ENCODE results near the gene HIBADH. TPM values are rescaled to one million over a fixed set of nuclear protein-coding genes. Genes with fewer than 3 reads are reported as not detected.
"Not testable (repeated sequence)": the region's sequence is repeated elsewhere in the genome, so short reads cannot be mapped to it uniquely, and the experiment has no call there.

HIBADH gene
- total RNA-seq, 3 donors from 2014 or later, result 26.2 to 49.2 (median 30.1) TPM

- no peak for DNase-seq
- peak; percentile 41 for ATAC-seq
Observed at GRCh38 chr7:27640884-27641574, 21.7 kb downstream of the HIBADH start.

GRCh38 chr7:27639851-27640250 lies 22.8 kb downstream of the HIBADH start:
- no peaks in the 10 kb centered on the region for H3K4me1 ChIP-seq (ENCODE audit: low read depth)
- intact Hi-C loops (cut with DNase I, micrococcal nuclease), result no loop called here
- no peaks in the 10 kb centered on the region for H3K9me3 ChIP-seq
- ATAC-seq (no peak), DNase-seq (no peak)
- no peak for TF ChIP-seq CTCF (IDR thresholded peaks at IDR 0.05)
- no peaks in the 10 kb centered on the region for H3K36me3 ChIP-seq (ENCODE audit: low read depth)
- no peak overlapping the region for H3K4me3 ChIP-seq

More at GRCh38 chr7:27640884-27641574, 21.7 kb downstream of the HIBADH start:
- Histone ChIP-seq H3K36me3 (ENCODE audit: low read depth) (no peaks in the 10 kb centered on the region), H3K9me3 (no peaks in the 10 kb centered on the region), H3K4me1 (ENCODE audit: low read depth) (no peaks in the 10 kb centered on the region), H3K4me3 (no peak overlapping the region)
- intact Hi-C loops (cut with DNase I, micrococcal nuclease), result no loop called here
- TF ChIP-seq CTCF (IDR thresholded peaks at IDR 0.05), result no peak

- H3K9me3 ChIP-seq; intact Hi-C loops (cut with DNase I, micrococcal nuclease); DNase-seq; H3K4me1 ChIP-seq (ENCODE audit: low read depth); H3K4me3 ChIP-seq; ATAC-seq; H3K36me3 ChIP-seq (ENCODE audit: low read depth): not testable (repeated sequence)
Observed at GRCh38 chr7:27639048-27639447, 23.6 kb downstream of the HIBADH start.

GRCh38 chr7:27636326-27637006 lies 26.2 kb downstream of the HIBADH start:
- intact Hi-C loops (cut with DNase I, micrococcal nuclease), result no loop called here
- DNase-seq (no peak), ATAC-seq (no peak)
- no peak for TF ChIP-seq CTCF (IDR thresholded peaks at IDR 0.05)
- H3K36me3 ChIP-seq (ENCODE audit: low read depth), result no peaks in the 10 kb centered on the region
- H3K9me3 ChIP-seq, result no peaks in the 10 kb centered on the region
- H3K4me3 ChIP-seq, result no peak overlapping the region
- no peaks in the 10 kb centered on the region for H3K4me1 ChIP-seq (ENCODE audit: low read depth)

- Histone ChIP-seq H3K9me3 (no peaks in the 10 kb centered on the region), H3K36me3 (ENCODE audit: low read depth) (no peaks in the 10 kb centered on the region), H3K4me1 (ENCODE audit: low read depth) (no peaks in the 10 kb centered on the region), H3K4me3 (no peak overlapping the region)
- TF ChIP-seq CTCF (IDR thresholded peaks at IDR 0.05), result no peak
- ATAC-seq, result no peak
- intact Hi-C loops (cut with DNase I, micrococcal nuclease), result no loop called here
- no peak for DNase-seq
Observed at GRCh38 chr7:27635728-27636127, 27.0 kb downstream of the HIBADH start.

- H3K9me3 ChIP-seq, result no peaks in the 10 kb centered on the region
- DNase-seq (no peak), ATAC-seq (no peak)
- no peak overlapping the region for H3K4me3 ChIP-seq
- no peaks in the 10 kb centered on the region for H3K4me1 ChIP-seq (ENCODE audit: low read depth)
- intact Hi-C loops (cut with DNase I, micrococcal nuclease), result no loop called here
- no peak for TF ChIP-seq CTCF (IDR thresholded peaks at IDR 0.05)
- H3K36me3 ChIP-seq (ENCODE audit: low read depth), result no peaks in the 10 kb centered on the region
Observed at GRCh38 chr7:27634671-27635493, 27.8 kb downstream of the HIBADH start.

Measured in mucosa of descending colon (tissue), 3 donors.